Chondrocyte (in vitro differentiated cells): Measurements from ENCODE around the gene RALGPS1. TPM values are rescaled to one million over a fixed set of nuclear protein-coding genes. Genes with fewer than 3 reads are reported as not detected.

Experiments
- DNase-seq: peaks from one replicate; pipeline ENCODE4 v3.0.0; 2021; ENCODE audit warnings: mixed read lengths, low spot score
- H3K27ac Mint-ChIP-seq: one replicate; pipeline ENCODE4 v1.8.0; 2021; ENCODE audit warnings: mild to moderate bottlenecking, moderate library complexity, mixed read lengths; ENCODE audit not compliant: unreplicated experiment
- H3K27me3 Mint-ChIP-seq: 2 replicates; pipeline ENCODE4 v1.8.0; 2021; ENCODE audit warnings: low read depth, mixed read lengths
- H3K36me3 Mint-ChIP-seq: 2 replicates; pipeline ENCODE4 v1.8.0; 2021; ENCODE audit warnings: low read depth, mixed read lengths
- H3K4me1 Mint-ChIP-seq: 2 replicates; pipeline ENCODE4 v1.8.0; 2021; ENCODE audit warnings: low read depth, mild to moderate bottlenecking, mixed read lengths
- H3K4me3 Mint-ChIP-seq: one replicate; pipeline ENCODE4 v1.8.0; 2021; ENCODE audit warnings: mild to moderate bottlenecking, moderate library complexity, mixed read lengths; ENCODE audit not compliant: unreplicated experiment
- H3K9me3 Mint-ChIP-seq: 2 replicates; pipeline ENCODE4 v1.8.0; 2021; ENCODE audit warnings: low read depth, mixed read lengths
- total RNA-seq: library from RNA; stranded (reverse); gene quantifications from 3 replicates; pipeline ENCODE4 v1.2.1, GENCODE V29; 2021
- TF ChIP-seq, protein P1 (sequence below): fragments of 200-600 bp; sonication (generic); IDR thresholded peaks from 2 replicates; pipeline ENCODE4 v1.5.0; 2021; ENCODE audit warnings: antibody characterized with exemption, mild to moderate bottlenecking, moderate library complexity

The RALGPS1 gene
- total RNA-seq, 1 donor from 2014 or later, result 8.1 TPM

DNA sequence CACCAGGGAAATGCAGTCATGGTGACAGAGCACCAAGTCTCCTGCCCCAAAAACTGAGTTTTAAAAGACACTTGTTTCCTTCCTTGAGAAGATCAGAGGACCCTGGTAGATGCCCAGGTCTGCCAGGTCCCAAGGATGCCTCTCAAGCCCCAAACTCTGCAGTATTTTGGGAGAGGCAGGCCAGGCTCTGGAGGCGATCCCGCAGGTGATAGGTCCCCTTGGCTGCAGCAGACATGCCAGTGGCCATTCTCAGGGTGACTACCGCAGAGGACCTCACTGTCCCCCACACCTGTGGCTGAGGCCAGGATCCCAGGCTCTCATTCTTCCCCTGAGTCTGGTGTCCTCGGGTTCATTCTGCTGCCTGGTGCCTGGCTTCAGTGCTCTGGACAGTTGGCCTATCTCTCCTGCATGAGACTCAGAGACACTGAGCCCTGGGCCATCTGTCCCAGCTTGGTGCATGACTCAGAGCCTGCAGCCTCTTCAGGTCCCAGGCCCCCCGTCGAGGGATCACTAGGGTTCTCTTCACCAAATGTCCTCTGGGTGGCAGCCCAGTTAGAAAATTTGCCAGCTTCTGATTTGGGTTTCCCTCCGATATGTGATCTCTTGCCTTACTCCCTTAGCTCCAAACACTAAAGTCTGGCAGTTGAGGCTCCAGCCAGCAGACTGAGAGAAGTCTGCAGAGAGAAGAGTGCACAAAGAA is 290.3 kb downstream of the RALGPS1 start:
- no peaks in the 10 kb centered on the region for H3K9me3 Mint-ChIP-seq
- DNase-seq, result peak; percentile 83

DNA sequence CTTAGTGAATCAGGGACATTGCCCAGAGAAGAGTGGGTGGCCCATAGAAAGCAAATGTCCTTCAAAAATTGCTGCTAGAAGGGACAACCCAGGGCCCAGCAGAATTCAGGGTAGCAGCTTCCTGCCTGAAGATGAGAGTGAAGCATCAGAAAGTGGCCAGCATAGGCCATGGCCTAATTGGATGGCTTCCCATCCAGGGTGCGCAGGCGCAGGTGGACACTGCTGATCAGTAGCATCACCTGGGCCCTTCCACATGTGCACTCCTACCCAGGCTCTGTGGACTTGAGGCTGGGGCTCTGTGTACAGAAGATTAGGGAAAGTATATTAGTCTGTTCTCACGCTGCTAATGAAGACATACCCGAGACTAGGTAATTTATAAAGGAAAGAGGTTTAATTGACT is 291.4 kb downstream of the RALGPS1 start:
- DNase-seq, result peak; percentile 50
- peaks cover 4% of the 10 kb centered on the region for H3K4me1 Mint-ChIP-seq
- no peak overlapping the region for H3K4me3 Mint-ChIP-seq
- TF ChIP-seq, protein P1, sequence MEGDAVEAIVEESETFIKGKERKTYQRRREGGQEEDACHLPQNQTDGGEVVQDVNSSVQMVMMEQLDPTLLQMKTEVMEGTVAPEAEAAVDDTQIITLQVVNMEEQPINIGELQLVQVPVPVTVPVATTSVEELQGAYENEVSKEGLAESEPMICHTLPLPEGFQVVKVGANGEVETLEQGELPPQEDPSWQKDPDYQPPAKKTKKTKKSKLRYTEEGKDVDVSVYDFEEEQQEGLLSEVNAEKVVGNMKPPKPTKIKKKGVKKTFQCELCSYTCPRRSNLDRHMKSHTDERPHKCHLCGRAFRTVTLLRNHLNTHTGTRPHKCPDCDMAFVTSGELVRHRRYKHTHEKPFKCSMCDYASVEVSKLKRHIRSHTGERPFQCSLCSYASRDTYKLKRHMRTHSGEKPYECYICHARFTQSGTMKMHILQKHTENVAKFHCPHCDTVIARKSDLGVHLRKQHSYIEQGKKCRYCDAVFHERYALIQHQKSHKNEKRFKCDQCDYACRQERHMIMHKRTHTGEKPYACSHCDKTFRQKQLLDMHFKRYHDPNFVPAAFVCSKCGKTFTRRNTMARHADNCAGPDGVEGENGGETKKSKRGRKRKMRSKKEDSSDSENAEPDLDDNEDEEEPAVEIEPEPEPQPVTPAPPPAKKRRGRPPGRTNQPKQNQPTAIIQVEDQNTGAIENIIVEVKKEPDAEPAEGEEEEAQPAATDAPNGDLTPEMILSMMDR, result no peak
- H3K27me3 Mint-ChIP-seq, result peaks cover 3% of the 10 kb centered on the region
- peaks cover 1% of the 10 kb centered on the region for H3K36me3 Mint-ChIP-seq
- no peak overlapping the region for H3K27ac Mint-ChIP-seq
- H3K9me3 Mint-ChIP-seq, result no peaks in the 10 kb centered on the region

More for the DNA sequence above, 290.3 kb downstream of the RALGPS1 start:
- H3K27ac Mint-ChIP-seq, result no peak overlapping the region
- peaks cover 3% of the 10 kb centered on the region for H3K27me3 Mint-ChIP-seq
- H3K4me1 Mint-ChIP-seq, result peaks cover 4% of the 10 kb centered on the region
- H3K4me3 Mint-ChIP-seq, result no peak overlapping the region
- TF ChIP-seq, protein P1, result peak; percentile 77
- peaks cover 1% of the 10 kb centered on the region for H3K36me3 Mint-ChIP-seq

DNA sequence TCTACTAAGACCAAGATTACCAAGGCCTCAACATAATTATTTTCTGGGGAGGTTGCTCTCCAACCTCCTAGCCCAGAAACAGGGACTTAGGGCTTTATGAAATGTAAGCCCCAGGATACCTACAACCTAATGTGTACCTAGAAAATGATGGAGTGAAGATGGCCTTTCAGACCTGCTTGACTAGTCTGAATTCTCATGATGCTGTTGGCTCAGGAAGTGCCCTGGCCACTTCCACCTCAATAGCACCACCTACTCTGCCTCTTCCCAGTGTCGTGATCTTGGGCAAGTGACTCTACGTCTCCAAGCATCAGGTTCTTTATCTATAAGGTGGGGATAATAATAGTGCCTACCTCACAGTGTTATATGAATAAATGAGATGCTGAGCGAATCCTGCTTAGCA is 292.1 kb downstream of the RALGPS1 start:
- no peaks in the 10 kb centered on the region for H3K9me3 Mint-ChIP-seq
- H3K36me3 Mint-ChIP-seq, result peaks cover 1% of the 10 kb centered on the region
- peaks cover 3% of the 10 kb centered on the region for H3K27me3 Mint-ChIP-seq
- no peak overlapping the region for H3K4me3 Mint-ChIP-seq
- H3K4me1 Mint-ChIP-seq, result peaks cover 4% of the 10 kb centered on the region
- TF ChIP-seq, protein P1, result no peak
- no peak overlapping the region for H3K27ac Mint-ChIP-seq
- DNase-seq, result no peak

DNA sequence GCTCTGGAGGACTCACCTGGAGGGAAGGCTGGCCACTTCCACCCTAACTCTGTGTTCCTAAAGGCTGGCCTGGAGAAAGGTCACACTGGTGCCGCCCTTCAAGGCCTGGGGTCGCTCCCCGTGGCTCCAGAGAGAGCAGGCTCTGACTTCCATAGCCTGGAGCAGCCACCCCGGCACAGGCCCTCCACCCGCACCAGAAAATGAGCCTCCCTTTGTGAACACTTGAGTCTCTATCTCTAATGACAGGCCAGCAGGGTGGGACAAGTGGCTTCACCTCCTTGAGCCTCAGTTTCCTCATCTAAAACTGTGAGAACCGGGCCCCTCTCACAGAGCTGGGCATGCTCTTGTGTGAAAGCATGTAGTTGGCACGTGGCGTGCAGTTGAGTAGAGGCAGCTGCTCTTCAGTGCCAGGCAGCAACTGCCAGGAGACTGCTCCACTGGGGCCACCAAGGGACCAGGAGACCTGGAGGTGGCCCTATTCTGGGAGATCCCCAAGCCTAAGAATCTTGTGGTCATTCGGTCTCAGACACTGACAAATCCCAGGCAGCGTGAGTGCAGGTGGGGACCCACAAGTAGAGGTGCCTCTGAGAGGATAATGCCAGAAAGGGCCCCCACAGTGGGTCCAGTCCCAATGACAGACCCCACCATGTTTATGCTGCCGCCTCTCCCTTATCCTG is 293.3 kb downstream of the RALGPS1 start:
- Mint-ChIP-seq H3K4me3 (no peak overlapping the region), H3K27me3 (peaks cover 3% of the 10 kb centered on the region), H3K36me3 (no peaks in the 10 kb centered on the region), H3K27ac (no peak overlapping the region), H3K9me3 (no peaks in the 10 kb centered on the region), H3K4me1 (peaks cover 4% of the 10 kb centered on the region)
- TF ChIP-seq, protein P1, result no peak
- peak; percentile 68 for DNase-seq

DNA sequence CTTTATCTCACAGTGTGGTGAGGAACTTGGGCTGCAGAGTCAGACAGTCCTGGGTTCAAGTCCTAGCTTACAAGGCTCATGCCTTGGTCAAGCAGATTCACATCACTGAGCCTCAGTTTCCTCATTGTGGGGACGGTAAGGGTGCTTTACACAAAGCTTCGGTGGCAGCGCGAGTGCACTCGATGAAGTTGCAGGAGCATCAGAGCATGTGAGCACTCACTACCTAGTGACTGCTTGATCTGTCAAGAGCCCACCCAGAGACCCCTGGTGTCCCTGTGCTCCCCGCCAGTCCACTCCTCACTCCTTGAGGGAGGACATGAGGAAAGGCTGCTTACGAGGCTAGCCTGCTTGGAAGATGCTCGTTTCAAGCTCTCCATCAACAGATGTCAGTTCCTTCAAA is 293.8 kb downstream of the RALGPS1 start:
- DNase-seq, result peak; percentile 53
- H3K27ac Mint-ChIP-seq, result no peak overlapping the region
- H3K36me3 Mint-ChIP-seq, result no peaks in the 10 kb centered on the region
- TF ChIP-seq, protein P1, result no peak
- no peaks in the 10 kb centered on the region for H3K9me3 Mint-ChIP-seq
- no peak overlapping the region for H3K4me3 Mint-ChIP-seq
- H3K4me1 Mint-ChIP-seq, result peaks cover 4% of the 10 kb centered on the region
- peaks cover 3% of the 10 kb centered on the region for H3K27me3 Mint-ChIP-seq
